ENCODE data around the gene CRIM1.
"Not testable (repeated sequence)": the region's sequence is repeated elsewhere in the genome, so short reads cannot be mapped to it uniquely, and the experiment has no call there.

CRIM1 gene

GRCh38 chr2:36351736-36352349 lies 3.7 kb upstream of the CRIM1 start:
- no peak for DNase-seq

- no peak for DNase-seq
Measured at GRCh38 chr2:36352701-36353100, 2.9 kb upstream of the CRIM1 start.

DNA sequence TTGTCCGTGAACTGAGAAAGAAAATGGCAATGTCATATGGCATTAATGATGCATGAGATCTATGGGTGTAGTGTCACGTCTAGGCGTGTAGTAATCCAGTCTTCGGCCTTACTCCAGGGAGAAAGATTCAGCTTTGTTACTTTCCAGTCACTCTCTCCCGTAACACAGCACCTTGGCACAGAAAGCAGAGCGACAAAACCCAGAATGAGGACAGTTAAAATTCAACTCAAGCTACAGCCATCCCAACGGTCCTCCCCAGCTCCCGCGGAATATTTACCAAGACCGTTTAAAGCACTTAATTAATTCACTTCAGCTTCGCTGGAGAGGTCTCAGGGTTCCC lies 797 bp upstream of the CRIM1 start:
- DNase-seq = no peak

DNA sequence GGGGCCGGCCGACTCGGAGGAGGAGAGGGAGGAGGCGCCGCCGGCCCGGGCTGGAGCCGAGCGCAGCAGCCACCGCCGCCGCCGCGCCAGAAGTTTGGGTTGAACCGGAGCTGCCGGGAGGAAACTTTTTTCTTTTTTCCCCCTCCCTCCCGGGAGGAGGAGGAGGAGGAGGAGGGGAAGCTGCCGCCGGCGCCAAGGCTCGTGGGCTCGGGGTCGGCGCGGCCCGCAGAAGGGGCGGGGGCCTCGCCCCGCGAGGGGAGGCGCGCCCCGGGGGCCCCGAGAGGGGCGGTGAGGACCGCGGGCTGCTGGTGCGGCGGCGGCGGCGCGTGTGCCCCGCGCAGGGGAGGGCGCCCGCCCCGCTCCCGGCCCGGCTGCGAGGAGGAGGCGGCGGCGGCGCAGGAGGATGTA lies 316 bp downstream of the CRIM1 start:
- DNase-seq = no peak

GRCh38 chr2:36356298-36356989 lies 866 bp downstream of the CRIM1 start:
- peak; percentile 6 to 12 for DNase-seq

DNA sequence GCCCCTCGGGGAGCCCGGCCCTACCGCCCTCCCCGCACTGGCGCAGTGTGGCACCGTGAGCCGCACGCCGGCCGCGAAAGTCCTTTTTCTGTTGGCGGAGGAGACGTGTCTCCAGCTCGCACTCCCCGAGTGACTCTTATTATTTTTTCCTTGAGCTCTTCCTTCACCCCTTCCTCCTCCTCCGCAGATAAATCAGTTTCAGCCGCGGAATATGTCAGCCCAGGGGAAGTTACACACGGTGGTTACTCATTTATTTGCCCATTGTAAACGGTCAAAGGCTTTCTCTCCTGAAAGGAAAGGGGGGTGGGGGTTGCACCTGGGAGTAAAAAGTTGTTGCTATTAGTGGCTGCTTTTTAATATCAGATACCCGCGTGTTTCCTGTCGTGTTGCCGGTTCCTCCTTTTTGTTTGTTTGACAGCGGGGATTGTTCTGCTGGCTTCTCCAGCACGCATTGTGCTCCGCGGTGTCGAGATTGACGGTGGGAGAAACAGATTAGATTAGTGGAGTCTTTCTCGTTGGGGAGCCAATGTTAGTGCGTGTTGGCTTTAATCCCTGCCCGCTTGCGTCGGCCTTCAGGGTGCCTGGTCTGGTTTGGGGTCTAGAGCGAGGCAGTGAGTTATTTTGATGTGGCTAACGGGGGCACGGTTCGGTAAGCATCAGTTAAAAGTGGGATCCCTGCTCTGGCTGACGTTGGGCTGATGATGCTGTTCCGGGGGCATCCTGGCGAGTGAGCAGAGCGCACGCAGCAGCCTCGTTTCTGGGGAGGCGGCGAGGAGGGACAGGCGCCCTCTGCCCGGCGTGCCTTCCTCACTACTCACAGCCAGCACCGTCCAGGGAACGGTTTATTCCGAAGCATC lies 1.6 kb downstream of the CRIM1 start:
- DNase-seq = peak in 1 of 2 experiments; percentile 4

GRCh38 chr2:36357847-36358659 lies 2.5 kb downstream of the CRIM1 start:
- DNase-seq = no peak

DNA sequence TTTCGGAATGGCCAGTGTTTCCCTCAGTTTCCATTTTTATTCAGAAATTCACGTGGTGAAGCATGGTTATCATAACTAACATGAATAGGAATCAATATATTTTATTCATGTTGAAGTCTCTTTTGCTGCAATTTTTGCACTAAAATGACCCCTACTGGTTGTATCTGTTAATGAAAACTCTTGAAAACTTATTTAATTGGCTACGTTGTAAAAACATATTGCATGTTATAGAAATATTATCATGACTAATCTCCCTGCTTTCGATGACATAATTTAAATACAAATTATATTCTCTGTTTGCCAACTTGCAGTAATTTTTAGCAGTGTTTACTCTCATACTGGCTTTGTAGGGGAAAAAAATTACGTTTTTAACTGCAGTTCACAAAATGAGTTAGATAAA lies 3.5 kb downstream of the CRIM1 start:
- DNase-seq = no peak

- DNase-seq = no peak
Measured at GRCh38 chr2:36360063-36360462, 4.5 kb downstream of the CRIM1 start.

- DNase-seq = no peak
Measured at GRCh38 chr2:36360834-36361233, 5.3 kb downstream of the CRIM1 start.

- DNase-seq = no peak
Measured at GRCh38 chr2:36361396-36361795, 5.8 kb downstream of the CRIM1 start.

DNA sequence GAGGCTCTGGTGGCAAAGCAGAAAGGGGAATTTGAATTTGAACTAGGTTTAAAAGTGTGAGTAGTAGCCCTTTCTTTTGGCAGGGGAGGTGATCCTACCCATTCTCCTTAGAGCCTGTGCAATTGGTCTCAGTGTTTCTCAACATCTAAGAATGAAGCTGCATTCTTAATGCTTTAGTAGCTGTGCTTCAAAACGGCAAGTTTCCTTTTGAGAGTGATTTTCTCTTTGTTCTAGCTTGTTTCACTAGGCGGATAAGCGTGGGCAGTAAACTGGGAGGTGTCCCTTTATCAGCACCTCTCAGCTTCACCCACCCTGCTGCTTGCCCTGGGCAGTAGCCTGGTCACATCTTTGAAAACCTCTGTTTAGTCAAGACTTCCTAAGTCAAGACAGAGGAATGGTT lies 6.7 kb downstream of the CRIM1 start:
- DNase-seq = no peak

- not testable (repeated sequence) for DNase-seq
Measured at GRCh38 chr2:36363085-36363484, 7.5 kb downstream of the CRIM1 start.

DNA sequence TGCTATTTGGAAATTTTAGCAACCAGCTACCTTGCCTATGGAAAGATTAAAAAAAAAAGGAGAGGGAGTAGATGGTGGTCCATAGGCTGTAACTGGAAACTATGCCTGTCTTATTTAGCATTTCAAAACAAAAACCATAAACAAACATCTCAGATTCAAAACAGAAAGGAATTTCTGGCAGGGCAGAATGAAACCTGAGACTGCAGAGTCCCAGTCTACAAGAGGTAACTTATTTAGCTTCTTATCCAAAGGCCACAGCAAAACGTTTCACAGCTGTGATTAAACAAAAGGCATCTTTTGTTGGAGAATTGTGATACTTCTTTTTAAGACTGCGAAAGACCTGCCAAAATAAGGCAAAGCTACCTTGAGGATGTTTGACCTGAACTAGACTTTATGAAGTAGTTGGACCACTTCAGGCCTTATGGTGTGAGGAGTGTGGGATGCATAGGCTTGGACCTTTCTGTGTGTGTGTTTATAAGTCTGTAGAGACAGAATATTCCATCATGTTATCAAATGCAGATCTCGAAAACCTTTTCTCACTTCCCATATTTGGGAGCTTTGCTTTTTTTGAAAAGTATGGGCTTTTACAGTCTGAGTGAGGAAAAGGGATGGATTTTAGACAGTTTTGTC lies 11.0 kb downstream of the CRIM1 start:
- no peak for DNase-seq

GRCh38 chr2:36367486-36367885 lies 11.9 kb downstream of the CRIM1 start:
- DNase-seq = no peak

- DNase-seq = no peak
Measured at GRCh38 chr2:36367895-36368353, 12.3 kb downstream of the CRIM1 start.

DNA sequence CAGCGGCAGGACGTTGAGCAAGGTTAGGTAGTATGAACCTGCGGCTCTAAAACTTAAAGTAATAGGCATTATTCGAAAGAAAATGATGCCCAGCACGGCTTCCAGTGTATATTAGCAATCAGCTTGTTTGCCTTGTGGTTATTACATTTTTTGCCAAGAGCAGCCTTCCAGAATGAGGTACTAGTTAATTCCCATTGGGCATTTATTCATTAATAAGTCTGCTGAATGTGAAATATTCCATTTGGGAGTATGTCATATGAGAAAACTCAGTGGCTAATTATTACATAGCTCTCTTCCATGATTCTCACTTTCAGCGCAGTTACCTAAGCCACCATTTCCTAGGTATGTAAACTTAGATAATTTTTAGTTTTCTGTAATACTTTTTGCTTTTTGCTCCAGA lies 12.9 kb downstream of the CRIM1 start:
- no peak for DNase-seq

GRCh38 chr2:36369163-36369562 lies 13.6 kb downstream of the CRIM1 start:
- DNase-seq = no peak

- DNase-seq = no peak
Measured at GRCh38 chr2:36369716-36370115, 14.1 kb downstream of the CRIM1 start.

DNA sequence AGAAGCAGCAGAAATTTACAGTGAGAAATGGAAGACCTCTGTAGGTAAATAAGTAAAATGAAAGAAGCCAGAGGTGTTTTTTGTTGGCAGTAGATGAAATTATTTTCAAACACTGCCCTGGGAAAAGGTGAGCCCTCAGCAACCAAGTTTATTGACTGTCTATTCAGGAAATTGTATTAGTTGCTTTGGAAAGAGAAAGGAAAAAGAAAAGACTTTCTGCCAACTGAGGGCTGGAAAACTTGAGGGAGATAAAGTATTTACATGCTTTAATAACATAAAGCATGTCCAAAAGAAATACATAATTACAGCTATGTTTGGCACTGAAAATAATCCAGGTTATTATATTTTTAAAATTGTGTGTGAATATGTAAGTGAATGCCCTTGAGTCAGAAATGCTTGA lies 14.7 kb downstream of the CRIM1 start:
- DNase-seq = no peak

GRCh38 chr2:36371070-36371874 lies 15.7 kb downstream of the CRIM1 start:
- no peak for DNase-seq

DNA sequence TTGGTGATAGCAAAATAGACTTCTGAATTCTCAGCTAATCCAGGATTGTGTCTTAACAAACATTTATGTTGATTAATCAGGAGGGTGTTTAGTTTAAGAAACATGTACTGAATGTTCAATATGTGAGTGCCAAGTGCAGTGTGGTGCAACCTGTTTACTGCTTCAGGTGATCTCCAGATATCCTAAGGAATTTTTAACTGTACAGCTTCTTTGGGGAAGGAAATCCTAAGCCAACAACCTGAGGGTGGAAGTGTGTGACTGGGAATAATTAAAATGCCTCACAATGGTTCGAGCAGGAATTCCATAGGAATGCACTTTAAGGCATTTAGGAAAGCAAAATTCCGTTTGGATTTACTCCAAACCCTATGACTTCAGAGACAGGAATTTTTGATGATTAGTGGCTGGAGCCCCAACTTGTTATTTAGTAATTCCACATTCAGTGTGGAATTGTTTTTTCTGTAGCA lies 16.4 kb downstream of the CRIM1 start:
- no peak for DNase-seq
